GM12873 (cell line): ENCODE results near the gene CEP68.

Experiments
- CTCF ChIP-seq: IDR thresholded peaks from 2 replicates; pipeline ENCODE4 v1.5.1; 2012; ENCODE audit warnings: low read depth, mild to moderate bottlenecking, moderate library complexity, low read length, control low read depth; ENCODE audit not compliant: insufficient read depth; ENCODE audit errors: missing control alignments

Gene CEP68

GRCh38 chr2:65055422-65056214 is 598 bp upstream of the CEP68 start:
- TF ChIP-seq CTCF, result no peak

GRCh38 chr2:65057054-65057375 is 799 bp downstream of the CEP68 start:
- no peak for TF ChIP-seq CTCF

GRCh38 chr2:65057391-65058052 is 1.3 kb downstream of the CEP68 start:
- no peak for TF ChIP-seq CTCF

GRCh38 chr2:65059071-65059470 is 2.9 kb downstream of the CEP68 start:
- no peak for TF ChIP-seq CTCF

GRCh38 chr2:65061146-65061909 is 5.1 kb downstream of the CEP68 start:
- no peak for TF ChIP-seq CTCF

- no peak for TF ChIP-seq CTCF
Measured at GRCh38 chr2:65061910-65062339, 5.7 kb downstream of the CEP68 start.
